K562 treated with DMSO at 1 percent for 24 hours (cell line): ENCODE results near the gene FFAR3. TPM values are rescaled to one million over a fixed set of nuclear protein-coding genes. Genes with fewer than 3 reads are reported as not detected.

ENCODE experiments used
- total RNA-seq: library from RNA; unstranded; fragments of 300-600 nt; gene quantifications from 2 replicates; pipeline ENCODE4 v1.2.3, GENCODE V29; 2022; ENCODE audit warnings: low read depth; ENCODE audit not compliant: insufficient read depth

FFAR3 gene
- total RNA-seq = not detected in 2 replicates

GRCh38 chr19:35357867-35358573 lies at the start of gene FFAR3:
Gene FFAR3 (plus strand): TSS chr19:35358460. CDS start chr19:35358891, 431 bp downstream.

GRCh38 chr19:35328851-35329285 lies 29.4 kb upstream of the FFAR3 start, which contains the start of gene CD22:
Gene CD22 (plus strand): TSS chr19:35329187. CDS start chr19:35332041, 2,854 bp downstream.

GRCh38 chr19:35347171-35347929 lies 10.9 kb upstream of the FFAR3 start, which contains the start of gene FFAR1:
Gene FFAR1 (plus strand): TSS chr19:35347902. CDS start chr19:35351552, 3,650 bp downstream.

GRCh38 chr19:35370722-35371121 lies 12.5 kb downstream of the FFAR3 start, which contains the start of gene GPR42:
Gene GPR42 (plus strand): TSS chr19:35371068. CDS start chr19:35371360, 292 bp downstream.

Other genes starting within 250 kb of the FFAR3 start
- gene FXYD3, start 242.6 kb upstream of the FFAR3 start, total RNA-seq = not detected in 2 replicates
- 0.39 and 0.86 TPM in 2 replicates for gene LGI4, start 223.4 kb upstream of the FFAR3 start, total RNA-seq
- gene FXYD1, start 219.6 kb upstream of the FFAR3 start, total RNA-seq = not detected in 2 replicates
- gene FXYD7, start 215.2 kb upstream of the FFAR3 start, total RNA-seq = 0.39 TPM in 1 of 2 replicates, not detected in the other
- gene FXYD5, start 203.7 kb upstream of the FFAR3 start, total RNA-seq = 292 and 341 TPM in 2 replicates
- gene FAM187B, start 129.7 kb upstream of the FFAR3 start, total RNA-seq = 0.27 TPM in 1 of 2 replicates, not detected in the other
- 82.8 and 83.4 TPM in 2 replicates for gene LSR, start 109.5 kb upstream of the FFAR3 start, total RNA-seq
- gene USF2, start 89.5 kb upstream of the FFAR3 start, total RNA-seq = 166 and 171 TPM in 2 replicates
- gene HAMP, start 75.9 kb upstream of the FFAR3 start, total RNA-seq = 2.6 TPM in 1 of 2 replicates, not detected in the other
- gene MAG, start 66.3 kb upstream of the FFAR3 start, total RNA-seq = 2.2 TPM in 2 replicates
- gene CD22, start 29.3 kb upstream of the FFAR3 start, total RNA-seq = 1.5 and 1.6 TPM in 2 replicates
- gene FFAR1, start 10.6 kb upstream of the FFAR3 start, total RNA-seq = not detected in 2 replicates
- not detected in 2 replicates for gene GPR42, start 12.6 kb downstream of the FFAR3 start, total RNA-seq
- not detected in 2 replicates for gene FFAR2, start 89.8 kb downstream of the FFAR3 start, total RNA-seq
- gene KRTDAP, start 132.0 kb downstream of the FFAR3 start, total RNA-seq = not detected in 2 replicates
- not detected in 2 replicates for gene DMKN, start 155.2 kb downstream of the FFAR3 start, total RNA-seq
- not detected in 2 replicates for gene SBSN, start 169.9 kb downstream of the FFAR3 start, total RNA-seq
- gene GAPDHS, start 175.0 kb downstream of the FFAR3 start, total RNA-seq = not detected in 2 replicates
- 125 and 126 TPM in 2 replicates for gene TMEM147, start 187.2 kb downstream of the FFAR3 start, total RNA-seq
- not detected in 2 replicates for gene ATP4A, start 205.2 kb downstream of the FFAR3 start, total RNA-seq
- gene PMIS2, start 227.7 kb downstream of the FFAR3 start, total RNA-seq = not detected in 2 replicates